ENCODE data around the gene C19orf47.
A peak's percentile ranks its signal among the peaks of the same experiment; 100 is the strongest.

Gene C19orf47

GRCh38 chr19:40348125-40348913, at the start of gene C19orf47, which contains the start of gene PLD3:
Gene C19orf47 (minus strand): TSS chr19:40348397. CDS start chr19:40341857, 6,540 bp downstream.
Gene PLD3 (plus strand): TSS chr19:40348695. CDS start chr19:40366484, 17,789 bp downstream.
- DNase-seq = peak; percentile 100

- no peak for DNase-seq
Observed at GRCh38 chr19:40397568-40397906, 49.3 kb upstream of the C19orf47 start.

- DNase-seq = no peak
Observed at GRCh38 chr19:40396886-40397567, 48.8 kb upstream of the C19orf47 start.

GRCh38 chr19:40395956-40396355, 47.8 kb upstream of the C19orf47 start:
- DNase-seq = no peak

- DNase-seq = no peak
Observed at GRCh38 chr19:40394816-40395210, 46.6 kb upstream of the C19orf47 start.

- no peak for DNase-seq
Observed at GRCh38 chr19:40393894-40394815, 46.0 kb upstream of the C19orf47 start.

GRCh38 chr19:40392894-40393517, 44.8 kb upstream of the C19orf47 start:
- DNase-seq = no peak

- DNase-seq = no peak
Observed at GRCh38 chr19:40392123-40392522, 43.9 kb upstream of the C19orf47 start.

- no peak for DNase-seq
Observed at GRCh38 chr19:40390084-40390742, 42.0 kb upstream of the C19orf47 start, which contains the start of gene HIPK4. Gene HIPK4 (minus strand): TSS chr19:40390181. CDS start chr19:40389902, 279 bp downstream.

- no peak for DNase-seq
Observed at GRCh38 chr19:40389404-40390083, 41.3 kb upstream of the C19orf47 start.

GRCh38 chr19:40388481-40388880, 40.3 kb upstream of the C19orf47 start:
- no peak for DNase-seq

- DNase-seq = no peak
Observed at GRCh38 chr19:40387155-40387554, 39.0 kb upstream of the C19orf47 start.

- DNase-seq = no peak
Observed at GRCh38 chr19:40383668-40384248, 35.6 kb upstream of the C19orf47 start.

- no peak for DNase-seq
Observed at GRCh38 chr19:40381321-40381720, 33.1 kb upstream of the C19orf47 start.

GRCh38 chr19:40380199-40381037, 32.2 kb upstream of the C19orf47 start:
- no peak for DNase-seq

- DNase-seq = no peak
Observed at GRCh38 chr19:40379446-40380198, 31.4 kb upstream of the C19orf47 start.

GRCh38 chr19:40378509-40378908, 30.3 kb upstream of the C19orf47 start:
- no peak for DNase-seq

GRCh38 chr19:40377876-40378385, 29.7 kb upstream of the C19orf47 start:
- DNase-seq = no peak

GRCh38 chr19:40376286-40376862, 28.2 kb upstream of the C19orf47 start:
- no peak for DNase-seq
